OCI-LY1 (cell line): Measurements from ENCODE around the gene SMG5.
A peak's percentile ranks its signal among the peaks of the same experiment; 100 is the strongest.
"Not testable (repeated sequence)": the region's sequence is repeated elsewhere in the genome, so short reads cannot be mapped to it uniquely, and the experiment has no call there.

Experiments
- H2AFZ ChIP-seq: fragments of 200-600 bp; sonication (generic), shearing (Covaris generic); 2 replicates; pipeline ENCODE4 v1.6.0; 2014; ENCODE audit warnings: antibody characterized with exemption, mild to moderate bottlenecking, low read length
- H3F3A ChIP-seq: fragments of 200-600 bp; sonication (generic), shearing (Covaris generic); 2 replicates; pipeline ENCODE4 v1.6.0; 2014; ENCODE audit warnings: mild to moderate bottlenecking, antibody characterized with exemption, low read length, moderate library complexity; ENCODE audit not compliant: insufficient read depth
- H3K27ac ChIP-seq: fragments of 200-600 bp; sonication (generic); 2 replicates; pipeline ENCODE4 v1.5.1; 2014; ENCODE audit warnings: low read length, mixed run types, mild to moderate bottlenecking, low read depth; ENCODE audit not compliant: poor library complexity, severe bottlenecking
- H3K27me3 ChIP-seq: fragments of 200-600 bp; sonication (generic); 2 replicates; pipeline ENCODE4 v1.6.0; 2014; ENCODE audit warnings: antibody characterized with exemption, mild to moderate bottlenecking, low read length, moderate library complexity; ENCODE audit not compliant: insufficient read depth
- H3K36me3 ChIP-seq: fragments of 200-600 bp; sonication (generic); 2 replicates; pipeline ENCODE4 v1.6.1; 2014; ENCODE audit warnings: mild to moderate bottlenecking, antibody characterized with exemption, low read length, moderate library complexity, mixed read lengths; ENCODE audit not compliant: insufficient read depth
- H3K4me1 ChIP-seq: fragments of 200-600 bp; sonication (generic); 2 replicates; pipeline ENCODE4 v1.5.1; 2014; ENCODE audit warnings: mild to moderate bottlenecking, low read length, moderate library complexity; ENCODE audit not compliant: insufficient read depth, severe bottlenecking
- H3K4me2 ChIP-seq: fragments of 200-600 bp; sonication (generic), shearing (Covaris generic); 2 replicates; pipeline ENCODE4 v1.6.1; 2014; ENCODE audit warnings: low read length
- H3K4me3 ChIP-seq: fragments of 200-600 bp; sonication (generic); 2 replicates; pipeline ENCODE4 v1.5.1; 2014; ENCODE audit warnings: low read length, low read depth, mild to moderate bottlenecking, mixed read lengths; ENCODE audit not compliant: poor library complexity, severe bottlenecking
- H3K79me2 ChIP-seq: fragments of 200-600 bp; shearing (Covaris generic); 2 replicates; pipeline ENCODE4 v1.6.1; 2016; ENCODE audit warnings: mixed run types, low read length, mixed read lengths; ENCODE audit not compliant: insufficient read depth
- H3K9ac ChIP-seq: fragments of 200-600 bp; sonication (generic), shearing (Covaris generic); 2 replicates; pipeline ENCODE4 v1.6.1; 2014; ENCODE audit warnings: mild to moderate bottlenecking, low read length, mixed read lengths
- H3K9me2 ChIP-seq: fragments of 200-600 bp; sonication (generic), shearing (Covaris generic); 2 replicates; pipeline ENCODE4 v1.6.1; 2014; ENCODE audit warnings: low read depth, mild to moderate bottlenecking, low read length, mixed read lengths
- H3K9me3 ChIP-seq: fragments of 200-600 bp; shearing (Covaris generic); 2 replicates; pipeline ENCODE4 v1.6.1; 2014; ENCODE audit warnings: low read length, mixed read lengths
- H4K20me1 ChIP-seq: fragments of 200-600 bp; sonication (generic), shearing (Covaris generic); 2 replicates; pipeline ENCODE4 v1.6.0; 2016; ENCODE audit warnings: mild to moderate bottlenecking, low read length; ENCODE audit not compliant: insufficient read depth
- EZH2 ChIP-seq: fragments of 200-600 bp; sonication (generic), shearing (Covaris generic); IDR thresholded peaks from 2 replicates; pipeline ENCODE4 v1.8.0; 2017; ENCODE audit warnings: borderline replicate concordance, mixed run types, mild to moderate bottlenecking, antibody characterized with exemption, low read length, moderate library complexity, mixed read lengths
- TF ChIP-seq, protein P1 (sequence below): fragments of 200-600 bp; sonication (generic), shearing (Covaris generic); IDR thresholded peaks from 2 replicates; pipeline ENCODE4 v1.5.1; 2017; ENCODE audit warnings: mild to moderate bottlenecking, antibody characterized with exemption, low read length, moderate library complexity, mixed read lengths

Gene SMG5

DNA sequence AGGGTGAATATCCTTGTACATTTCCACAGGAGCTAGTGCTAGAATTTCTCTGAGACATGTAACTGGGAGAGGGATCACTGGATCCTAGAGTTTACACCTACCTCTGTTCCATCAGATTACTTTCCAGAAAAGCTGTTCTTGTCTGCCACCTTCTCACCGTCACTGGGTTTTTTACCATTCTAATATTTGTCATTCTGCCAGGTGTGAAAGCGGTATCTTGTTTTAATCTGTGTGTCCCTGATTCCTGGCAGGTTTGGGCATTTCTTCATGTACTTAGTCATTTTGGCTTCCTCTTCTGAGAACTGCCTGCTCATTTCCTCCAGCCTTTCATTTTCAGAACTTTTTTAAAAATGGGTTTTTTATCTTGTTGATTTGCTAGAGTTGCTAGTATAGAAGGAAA, 64.8 kb downstream of the SMG5 start:
- Histone ChIP-seq H3K4me1 (peaks cover 10% of the 10 kb centered on the region), H3K27me3 (no peaks in the 10 kb centered on the region), H3K9me3 (no peaks in the 10 kb centered on the region), H4K20me1 (no peaks in the 10 kb centered on the region), H3K4me3 (no peak overlapping the region), H3K9ac (no peak overlapping the region), H3K9me2 (no peaks in the 10 kb centered on the region), H3K79me2 (peaks cover 12% of the 10 kb centered on the region; the same call in 1 of the 2 replicates), H3K36me3 (peaks cover 24% of the 10 kb centered on the region; the same call in 1 of the 2 replicates), H3F3A (no peaks in the 10 kb centered on the region), H3K27ac (no peak overlapping the region), H2AFZ (no peak overlapping the region), H3K4me2 (no peak overlapping the region)
- TF ChIP-seq, protein P1, sequence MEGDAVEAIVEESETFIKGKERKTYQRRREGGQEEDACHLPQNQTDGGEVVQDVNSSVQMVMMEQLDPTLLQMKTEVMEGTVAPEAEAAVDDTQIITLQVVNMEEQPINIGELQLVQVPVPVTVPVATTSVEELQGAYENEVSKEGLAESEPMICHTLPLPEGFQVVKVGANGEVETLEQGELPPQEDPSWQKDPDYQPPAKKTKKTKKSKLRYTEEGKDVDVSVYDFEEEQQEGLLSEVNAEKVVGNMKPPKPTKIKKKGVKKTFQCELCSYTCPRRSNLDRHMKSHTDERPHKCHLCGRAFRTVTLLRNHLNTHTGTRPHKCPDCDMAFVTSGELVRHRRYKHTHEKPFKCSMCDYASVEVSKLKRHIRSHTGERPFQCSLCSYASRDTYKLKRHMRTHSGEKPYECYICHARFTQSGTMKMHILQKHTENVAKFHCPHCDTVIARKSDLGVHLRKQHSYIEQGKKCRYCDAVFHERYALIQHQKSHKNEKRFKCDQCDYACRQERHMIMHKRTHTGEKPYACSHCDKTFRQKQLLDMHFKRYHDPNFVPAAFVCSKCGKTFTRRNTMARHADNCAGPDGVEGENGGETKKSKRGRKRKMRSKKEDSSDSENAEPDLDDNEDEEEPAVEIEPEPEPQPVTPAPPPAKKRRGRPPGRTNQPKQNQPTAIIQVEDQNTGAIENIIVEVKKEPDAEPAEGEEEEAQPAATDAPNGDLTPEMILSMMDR = no peak
- no peak for TF ChIP-seq EZH2

DNA sequence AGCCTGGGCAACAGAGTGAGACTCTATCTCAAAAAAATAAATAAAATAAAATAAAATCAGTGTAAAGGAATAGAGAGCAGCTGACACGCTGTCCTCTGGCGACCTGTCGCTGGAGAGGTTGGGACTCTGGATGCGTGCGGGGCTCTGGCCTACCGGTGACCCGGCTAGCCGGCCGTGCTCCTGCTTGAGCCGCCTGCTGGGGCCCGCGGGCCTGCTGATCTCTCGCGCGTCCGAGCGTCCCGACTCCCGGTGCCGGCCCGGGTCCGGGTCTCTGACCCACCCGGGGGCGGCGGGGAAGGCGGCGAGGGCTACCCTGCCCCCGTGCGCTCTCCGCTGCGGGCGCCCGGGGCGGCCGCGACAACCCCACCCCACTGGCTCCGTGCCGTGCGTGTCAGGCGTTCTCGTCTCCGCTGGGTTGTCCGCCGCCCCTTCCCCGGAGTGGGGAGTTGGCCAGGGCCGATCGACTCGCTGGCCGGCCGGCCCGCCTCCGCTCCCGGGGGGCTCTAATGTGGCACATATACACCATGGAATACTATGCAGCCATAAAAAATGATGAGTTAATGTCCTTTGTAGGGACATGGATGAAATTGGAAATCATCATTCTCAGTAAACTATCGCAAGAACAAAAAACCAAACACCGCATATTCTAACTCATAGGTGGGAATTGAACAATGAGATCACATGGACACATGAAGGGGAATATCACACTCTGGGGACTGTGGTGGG, 66.1 kb downstream of the SMG5 start:
- not testable (repeated sequence) for H3K9me2 ChIP-seq

DNA sequence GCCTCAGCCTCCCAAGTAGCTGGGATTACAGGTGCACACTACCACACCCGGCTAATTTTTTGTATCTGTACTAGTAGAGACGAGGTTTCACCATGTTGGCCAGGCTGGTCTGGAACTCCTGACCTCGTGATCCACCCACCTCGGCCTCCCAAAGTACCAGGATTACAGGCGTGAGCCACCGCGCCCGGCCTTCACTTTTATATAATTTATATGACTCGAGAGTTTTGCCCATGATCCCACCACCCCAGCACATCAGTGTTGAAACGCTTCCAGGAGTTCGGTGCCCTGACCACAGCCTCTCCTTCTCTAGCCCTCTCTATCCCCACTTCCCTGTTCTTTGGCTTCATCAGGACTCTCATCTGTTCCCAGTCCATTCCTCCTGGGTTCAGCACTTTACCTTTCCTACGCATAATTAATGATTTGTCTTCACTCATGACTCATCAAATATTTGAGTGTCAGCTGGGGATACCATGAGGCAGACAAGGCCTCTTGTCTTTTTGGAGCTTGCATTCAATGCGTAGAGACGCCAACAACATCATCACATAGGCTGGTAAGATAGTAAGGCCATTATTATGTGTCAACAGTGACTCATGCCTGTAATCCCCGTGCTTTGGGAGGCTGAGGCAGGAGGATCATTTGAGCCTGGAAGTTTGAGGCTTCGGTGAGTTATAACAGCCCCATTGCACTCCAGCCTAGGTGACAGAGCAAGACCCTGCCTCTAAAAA, 68.4 kb downstream of the SMG5 start:
- no peaks in the 10 kb centered on the region for H4K20me1 ChIP-seq
- H3K27me3 ChIP-seq = no peaks in the 10 kb centered on the region
- peaks cover 19% of the 10 kb centered on the region for H3K4me1 ChIP-seq
- TF ChIP-seq EZH2 = no peak
- TF ChIP-seq, protein P1 = no peak
- no peak overlapping the region for H2AFZ ChIP-seq
- H3K9ac ChIP-seq = peak overlapping the region; percentile 74
- peaks cover 12% of the 10 kb centered on the region; the same call in 1 of the 2 replicates for H3K79me2 ChIP-seq
- peak overlapping the region; percentile 88 for H3K4me2 ChIP-seq
- H3K9me3 ChIP-seq = no peaks in the 10 kb centered on the region
- H3K36me3 ChIP-seq = peaks cover 29% of the 10 kb centered on the region; the same call in 1 of the 2 replicates
- peak overlapping the region; percentile 7 for H3K27ac ChIP-seq
- H3K4me3 ChIP-seq = peak overlapping the region; percentile 80
- H3F3A ChIP-seq = no peaks in the 10 kb centered on the region
- no peaks in the 10 kb centered on the region for H3K9me2 ChIP-seq

More for the DNA sequence above, 66.1 kb downstream of the SMG5 start:
- not testable (repeated sequence) for H3K27me3 ChIP-seq, H3K9ac ChIP-seq, H3K4me2 ChIP-seq, H3K4me3 ChIP-seq, H2AFZ ChIP-seq, H4K20me1 ChIP-seq, H3F3A ChIP-seq, H3K27ac ChIP-seq, H3K9me3 ChIP-seq
- peaks cover 12% of the 10 kb centered on the region; the same call in 1 of the 2 replicates for H3K79me2 ChIP-seq
- peaks cover 19% of the 10 kb centered on the region for H3K4me1 ChIP-seq
- H3K36me3 ChIP-seq = peaks cover 19% of the 10 kb centered on the region; the same call in 1 of the 2 replicates
